DLD1 (cell line): ENCODE results near the gene SORL1.
"Not testable (repeated sequence)": the region's sequence is repeated elsewhere in the genome, so short reads cannot be mapped to it uniquely, and the experiment has no call there.

Experiments used
- in situ Hi-C: cut with HindIII; loops from 2 replicates; pipeline ENCODE4 v1.10.0; 2017; ENCODE audit warnings: low sequenced_read_pairs

SORL1 gene

GRCh38 chr11:121614636-121615240 is 162.6 kb downstream of the SORL1 start:
- in situ Hi-C loops: no loop called here

GRCh38 chr11:121615501-121615900 is 163.4 kb downstream of the SORL1 start:
- in situ Hi-C loops: no loop called here

- in situ Hi-C loops: no loop called here
Observed at GRCh38 chr11:121618516-121618915, 166.4 kb downstream of the SORL1 start.

GRCh38 chr11:121625777-121626506 is 173.8 kb downstream of the SORL1 start:
- in situ Hi-C loops: loop anchor here (10.0 kb wide), 1 partner anchor 69 kb away; no protein-coding TSS in a partner anchor

- in situ Hi-C loops: loop anchor here (10.0 kb wide), 1 partner anchor 68 kb away; no protein-coding TSS in a partner anchor
Observed at GRCh38 chr11:121626507-121626875, 174.4 kb downstream of the SORL1 start.

GRCh38 chr11:121626980-121627379 is 174.9 kb downstream of the SORL1 start:
- in situ Hi-C loops: loop anchor here (10.0 kb wide), 1 partner anchor 68 kb away; no protein-coding TSS in a partner anchor

GRCh38 chr11:121630041-121630440 is 177.9 kb downstream of the SORL1 start:
- in situ Hi-C loops: no loop called here

- in situ Hi-C loops: no loop called here
Observed at GRCh38 chr11:121631456-121631855, 179.3 kb downstream of the SORL1 start.

GRCh38 chr11:121634273-121634672 is 182.2 kb downstream of the SORL1 start:
- in situ Hi-C loops: no loop called here

GRCh38 chr11:121634889-121635288 is 182.8 kb downstream of the SORL1 start:
- in situ Hi-C loops: no loop called here

GRCh38 chr11:121636081-121636799 is 184.1 kb downstream of the SORL1 start:
- in situ Hi-C loops: no loop called here

GRCh38 chr11:121636800-121637176 is 184.7 kb downstream of the SORL1 start:
- in situ Hi-C loops: no loop called here

GRCh38 chr11:121637587-121637986 is 185.5 kb downstream of the SORL1 start:
- in situ Hi-C loops: not testable (repeated sequence)

GRCh38 chr11:121643479-121644186 is 191.5 kb downstream of the SORL1 start:
- in situ Hi-C loops: no loop called here

GRCh38 chr11:121644187-121644512 is 192.0 kb downstream of the SORL1 start:
- in situ Hi-C loops: no loop called here

GRCh38 chr11:121645001-121645400 is 192.9 kb downstream of the SORL1 start:
- in situ Hi-C loops: no loop called here

GRCh38 chr11:121645596-121645995 is 193.5 kb downstream of the SORL1 start:
- in situ Hi-C loops: no loop called here

- in situ Hi-C loops: no loop called here
Observed at GRCh38 chr11:121648306-121648705, 196.2 kb downstream of the SORL1 start.

GRCh38 chr11:121649798-121650197 is 197.7 kb downstream of the SORL1 start:
- in situ Hi-C loops: no loop called here

GRCh38 chr11:121650351-121651256 is 198.5 kb downstream of the SORL1 start:
- in situ Hi-C loops: no loop called here
